Erythroblast (primary cell): ENCODE data around the gene RANGAP1.

ENCODE experiments used
- GATA1 ChIP-seq: IDR thresholded peaks from 2 replicates; pipeline ENCODE4 v1.6.1; 2011; ENCODE audit warnings: low read depth, mild to moderate bottlenecking, control low read depth, low read length, moderate library complexity
- POLR2A ChIP-seq: IDR thresholded peaks from 2 replicates; pipeline ENCODE4 v1.6.1; 2011; ENCODE audit warnings: mild to moderate bottlenecking, low read length

DNA sequence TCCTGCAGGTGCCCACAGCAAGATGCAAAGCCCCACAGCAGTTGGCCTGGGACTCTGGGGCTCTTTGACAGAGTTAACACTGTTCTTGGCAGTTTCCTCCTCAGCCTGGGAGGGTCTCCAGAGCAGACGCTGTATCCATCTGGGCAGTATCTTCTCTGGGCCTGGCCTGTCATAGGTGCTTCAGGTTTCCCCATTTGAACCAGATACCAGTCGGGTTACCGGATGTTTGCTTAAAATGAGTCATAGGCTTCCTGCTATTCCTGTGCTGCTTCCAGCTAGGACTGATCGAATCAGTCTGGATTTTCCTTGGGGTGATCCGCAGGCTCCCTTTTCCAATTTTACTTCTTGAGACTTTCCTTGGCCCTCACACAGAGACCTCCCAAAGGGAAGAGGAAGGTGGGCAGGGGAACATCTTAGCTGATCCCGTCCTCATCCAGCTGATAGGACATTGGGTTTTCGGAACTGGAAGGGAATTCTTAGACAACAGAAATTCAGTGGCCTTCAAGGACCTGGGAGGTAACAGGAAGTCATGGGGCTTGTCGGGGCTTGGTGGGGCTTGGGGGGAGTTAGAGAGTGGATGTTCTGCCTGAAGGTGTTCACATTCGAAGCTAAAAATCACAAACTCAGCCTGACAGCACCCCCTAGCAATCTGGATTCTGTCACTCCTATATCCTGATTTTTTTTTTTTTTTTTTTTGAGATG, 2.4 kb upstream of the RANGAP1 start:
- TF ChIP-seq POLR2A (no peak), GATA1 (no peak)
